ENCODE results near the gene PALD1.

PALD1 gene

DNA sequence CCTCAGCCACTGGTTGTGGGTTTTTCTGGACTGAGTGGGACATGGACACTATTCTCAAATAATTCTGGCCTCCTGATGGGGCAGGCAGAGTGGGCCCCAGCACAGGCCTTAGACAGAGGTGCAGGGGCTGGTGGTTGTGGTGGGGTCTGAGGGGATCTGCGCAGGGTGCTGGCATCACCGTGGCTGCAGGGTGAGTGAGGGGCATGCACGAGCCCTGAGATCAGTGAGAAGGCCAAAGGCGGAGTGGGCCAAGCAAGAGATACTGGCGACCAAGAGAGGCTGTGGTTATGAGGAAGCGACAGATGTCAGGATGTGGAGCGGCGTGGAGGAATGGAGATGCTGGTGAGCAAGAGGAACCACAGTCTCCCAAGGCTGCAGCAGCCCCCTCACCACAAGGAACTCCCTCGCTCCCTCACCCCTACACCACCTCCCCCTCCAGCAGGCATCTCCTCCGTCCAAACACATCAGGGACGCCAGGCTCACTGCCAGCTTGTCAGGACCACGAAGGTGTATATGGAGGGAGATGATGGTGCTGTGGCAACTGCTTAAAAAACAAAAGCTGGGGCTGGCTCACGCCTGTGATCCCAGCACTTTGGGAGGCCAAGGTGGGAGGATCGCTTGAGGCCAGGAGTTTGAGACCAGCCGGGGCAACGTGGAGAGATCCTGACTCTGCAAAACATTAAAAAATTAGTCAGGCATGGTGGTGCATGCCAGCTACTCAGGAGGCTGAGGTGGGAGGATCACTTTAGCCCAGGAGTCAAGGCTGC, 114.4 kb downstream of the PALD1 start:
- intact Hi-C loops (cut with micrococcal nuclease), result no loop called here
- Mint-ChIP-seq H3K27ac (no peak overlapping the region), H3K4me3 (no peak overlapping the region), H3K36me3 (ENCODE audit: low read depth) (no peaks in the 10 kb centered on the region), H3K4me1 (ENCODE audit: low read depth) (peaks cover 32% of the 10 kb centered on the region), H3K9me3 (no peaks in the 10 kb centered on the region), H3K27me3 (peaks cover 37% of the 10 kb centered on the region)

DNA sequence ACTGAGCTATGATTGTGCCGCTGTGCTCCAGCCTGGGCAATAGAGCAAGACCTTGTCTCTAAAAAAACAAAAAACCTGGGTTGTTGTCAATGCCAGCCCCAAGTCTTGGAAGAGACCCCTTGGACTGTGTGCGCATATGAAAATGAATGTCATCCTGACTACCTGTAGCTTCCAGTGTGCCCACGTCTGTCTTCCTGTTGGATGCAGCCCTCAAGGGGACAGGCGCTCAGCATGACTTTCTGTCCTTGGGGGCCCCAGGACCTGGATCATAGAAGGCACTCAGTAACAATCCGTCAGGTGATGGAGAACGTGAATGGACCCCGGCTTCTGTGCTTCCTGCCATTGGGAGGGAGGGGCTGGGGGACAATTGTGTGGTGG, 114.9 kb downstream of the PALD1 start:
- Mint-ChIP-seq H3K4me3 (no peak overlapping the region), H3K27ac (no peak overlapping the region), H3K9me3 (no peaks in the 10 kb centered on the region), H3K4me1 (ENCODE audit: low read depth) (peaks cover 26% of the 10 kb centered on the region), H3K27me3 (peaks cover 35% of the 10 kb centered on the region), H3K36me3 (ENCODE audit: low read depth) (no peaks in the 10 kb centered on the region)
- intact Hi-C loops (cut with micrococcal nuclease), result no loop called here

DNA sequence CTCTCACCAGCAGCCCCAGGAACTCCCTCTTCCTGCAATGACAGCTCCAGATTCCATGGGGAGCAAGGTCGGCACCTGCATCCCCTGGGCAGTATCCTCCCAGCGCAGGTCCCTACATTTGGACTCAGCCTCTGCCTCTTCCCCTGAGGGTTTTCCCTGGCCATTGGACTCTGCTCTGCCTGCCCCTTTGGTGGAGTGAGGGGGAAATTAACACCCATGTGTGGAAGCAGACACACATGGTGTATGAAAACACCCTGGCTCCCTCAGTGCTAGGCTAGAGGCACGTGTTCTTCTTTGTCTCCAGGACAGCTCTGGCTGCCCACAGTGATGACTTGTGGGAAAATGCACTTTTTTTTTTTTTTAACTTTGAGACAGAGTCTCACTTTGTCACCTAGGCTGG, 115.6 kb downstream of the PALD1 start:
- H3K4me1 Mint-ChIP-seq (ENCODE audit: low read depth), result peaks cover 20% of the 10 kb centered on the region
- H3K36me3 Mint-ChIP-seq (ENCODE audit: low read depth), result no peaks in the 10 kb centered on the region
- no peak overlapping the region for H3K27ac Mint-ChIP-seq
- H3K9me3 Mint-ChIP-seq, result no peaks in the 10 kb centered on the region
- intact Hi-C loops (cut with micrococcal nuclease), result no loop called here
- no peak overlapping the region for H3K4me3 Mint-ChIP-seq
- H3K27me3 Mint-ChIP-seq, result peaks cover 29% of the 10 kb centered on the region

DNA sequence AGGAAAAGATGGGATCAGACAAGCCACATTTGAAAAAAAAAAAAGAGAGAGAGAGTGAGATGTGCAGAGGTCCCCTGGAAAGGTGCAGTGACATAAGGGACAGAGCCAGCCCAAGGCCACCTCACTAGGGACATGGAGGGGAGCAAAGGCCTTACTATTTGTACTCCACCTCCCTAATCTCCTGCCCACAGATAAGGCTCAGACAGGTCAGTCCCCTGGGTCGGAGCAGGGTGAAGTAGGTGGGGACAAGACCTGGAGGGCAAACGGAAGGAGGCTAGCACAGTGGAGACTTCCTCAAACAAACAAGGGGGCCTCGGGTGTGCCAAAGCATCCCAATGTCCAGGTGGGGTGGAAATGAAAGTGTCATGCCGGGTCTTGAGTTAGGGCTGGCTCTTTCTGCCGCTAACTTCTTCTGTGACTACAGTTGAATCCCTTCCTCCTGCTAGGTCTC, 117.0 kb downstream of the PALD1 start:
- Mint-ChIP-seq H3K4me3 (no peak overlapping the region), H3K27me3 (peaks cover 22% of the 10 kb centered on the region), H3K4me1 (ENCODE audit: low read depth) (peaks cover 9% of the 10 kb centered on the region), H3K36me3 (ENCODE audit: low read depth) (no peaks in the 10 kb centered on the region), H3K9me3 (no peaks in the 10 kb centered on the region), H3K27ac (no peak overlapping the region)
- intact Hi-C loops (cut with micrococcal nuclease), result no loop called here

DNA sequence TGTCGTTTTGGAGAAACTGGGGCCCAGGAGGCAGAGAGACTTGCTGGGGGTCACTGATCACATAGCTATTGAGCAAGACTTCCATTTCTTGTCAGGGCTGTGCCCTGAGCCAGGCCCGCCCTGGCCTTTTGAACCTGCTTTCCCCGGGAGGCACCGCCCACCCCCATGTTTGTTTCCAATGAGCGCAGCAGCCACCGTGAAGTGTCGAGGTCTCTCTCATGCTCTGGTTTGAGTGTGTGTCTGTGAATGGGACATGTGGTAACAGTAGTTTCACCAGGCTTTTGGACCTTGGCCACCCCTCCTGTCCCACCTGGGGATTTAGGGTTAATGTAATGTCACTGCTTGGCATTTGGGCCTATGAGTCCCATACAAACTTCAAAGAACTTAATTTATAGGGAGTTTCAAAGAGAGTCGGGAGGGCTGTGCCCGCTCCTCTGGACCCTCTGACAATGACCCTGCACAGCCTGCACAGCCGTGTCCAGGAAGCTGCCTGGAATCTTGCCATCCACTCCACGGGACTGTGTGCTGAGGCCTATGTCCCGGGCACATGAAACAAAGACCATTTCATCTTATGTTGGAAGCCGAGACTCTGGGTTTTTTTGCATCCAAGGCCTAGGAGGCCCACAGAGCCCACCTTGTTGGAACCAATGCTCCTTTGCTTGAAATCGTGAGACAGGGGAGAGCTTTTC, 117.7 kb downstream of the PALD1 start:
- no peaks in the 10 kb centered on the region for H3K36me3 Mint-ChIP-seq (ENCODE audit: low read depth)
- no peaks in the 10 kb centered on the region for H3K9me3 Mint-ChIP-seq
- no peak overlapping the region for H3K27ac Mint-ChIP-seq
- no peak overlapping the region for H3K4me3 Mint-ChIP-seq
- peaks cover 9% of the 10 kb centered on the region for H3K4me1 Mint-ChIP-seq (ENCODE audit: low read depth)
- peaks cover 15% of the 10 kb centered on the region for H3K27me3 Mint-ChIP-seq
- intact Hi-C loops (cut with micrococcal nuclease), result no loop called here

DNA sequence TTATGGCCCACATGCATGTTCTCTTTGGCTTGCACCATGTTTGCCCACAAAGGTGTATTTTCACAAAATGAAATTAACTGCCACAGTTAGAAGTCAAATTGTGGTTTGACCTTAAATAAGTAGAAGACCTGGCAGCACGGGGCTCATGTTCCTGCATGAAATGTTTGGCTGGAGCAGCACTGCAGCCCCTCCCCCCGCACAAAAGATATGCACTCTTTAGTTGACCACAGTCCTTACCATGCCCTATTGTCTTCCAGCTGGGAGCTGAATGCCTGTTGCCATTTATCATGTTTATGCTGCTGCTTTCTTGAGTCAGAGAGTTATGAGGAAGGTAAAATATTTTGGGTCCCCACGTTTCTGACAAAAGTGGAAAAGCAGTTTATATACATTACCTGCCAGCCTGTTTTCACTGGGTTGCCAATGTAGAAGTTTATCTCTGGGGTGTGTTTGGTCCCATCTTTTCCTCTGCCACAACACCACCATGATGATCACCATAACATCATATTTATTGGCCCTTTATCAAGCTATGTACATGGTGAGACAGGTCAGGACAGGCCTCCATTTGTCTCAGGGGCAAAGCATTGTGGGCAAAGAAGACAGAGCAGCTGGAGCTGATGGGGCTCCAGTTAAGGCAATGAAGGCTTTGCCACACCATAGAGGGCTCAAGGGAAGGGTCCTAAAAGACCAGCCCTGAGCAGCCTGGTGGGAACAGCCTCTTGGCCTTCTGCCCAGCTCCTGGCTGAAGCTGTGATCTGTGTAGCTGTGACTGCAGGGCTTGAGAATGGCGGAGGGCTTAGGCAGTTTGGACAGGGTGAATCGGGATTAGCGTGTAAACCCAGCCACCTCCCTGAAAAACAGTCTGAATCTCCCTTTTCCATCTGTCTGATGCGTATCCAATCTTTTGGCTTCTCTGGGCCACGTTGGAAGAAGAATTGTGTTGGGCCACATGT, 118.6 kb downstream of the PALD1 start:
- Mint-ChIP-seq H3K9me3 (no peaks in the 10 kb centered on the region), H3K4me1 (ENCODE audit: low read depth) (peaks cover 9% of the 10 kb centered on the region), H3K36me3 (ENCODE audit: low read depth) (no peaks in the 10 kb centered on the region), H3K4me3 (no peak overlapping the region), H3K27ac (no peak overlapping the region), H3K27me3 (peaks cover 13% of the 10 kb centered on the region)
- intact Hi-C loops (cut with micrococcal nuclease), result no loop called here

DNA sequence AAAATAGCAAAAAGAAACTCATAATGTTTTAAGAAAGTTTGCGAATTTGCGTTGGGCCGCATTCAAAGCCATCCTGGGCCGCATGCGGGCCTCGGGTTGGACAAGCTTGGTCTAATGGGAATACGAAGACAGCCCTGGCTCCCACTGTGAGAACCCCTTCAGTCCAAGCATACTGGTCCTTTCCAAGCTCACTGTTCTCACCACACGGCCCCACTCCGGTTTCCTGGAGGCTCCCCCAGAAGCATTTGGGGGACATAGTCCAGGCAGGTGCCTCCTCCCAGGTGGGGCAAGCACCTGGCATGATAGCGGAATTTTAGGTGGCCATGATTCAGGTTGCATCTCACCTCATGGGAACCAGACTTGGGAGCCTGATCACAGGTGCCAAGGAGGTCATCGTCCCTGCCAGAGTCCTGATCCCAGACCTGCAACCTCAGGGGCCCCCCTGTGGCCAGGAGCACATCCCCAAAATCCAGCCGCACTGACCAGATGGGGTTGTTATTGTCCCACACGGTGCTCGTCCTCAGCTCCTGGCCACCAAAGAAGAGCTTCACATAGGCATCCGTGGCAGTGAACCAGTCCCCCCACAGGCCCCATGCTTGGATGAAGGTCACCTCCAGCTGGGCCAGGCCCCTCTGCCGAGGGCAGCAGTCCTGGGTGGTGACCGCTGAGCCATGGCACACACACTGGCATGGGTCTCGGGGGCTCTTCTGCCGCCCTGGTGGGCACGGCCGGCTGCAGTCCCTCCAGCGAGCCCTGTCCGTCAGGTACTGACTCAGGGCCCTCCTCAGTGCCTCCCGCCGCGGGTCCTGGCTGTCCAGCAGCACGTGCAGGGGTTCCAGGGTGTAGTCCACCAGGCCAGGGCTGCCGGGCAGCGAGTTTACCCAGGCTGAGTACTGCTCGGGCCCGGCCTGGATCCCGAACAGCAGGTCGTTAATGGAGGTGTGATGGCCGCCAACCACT, 119.6 kb downstream of the PALD1 start:
- H3K4me3 Mint-ChIP-seq, result no peak overlapping the region
- H3K36me3 Mint-ChIP-seq (ENCODE audit: low read depth), result no peaks in the 10 kb centered on the region
- intact Hi-C loops (cut with micrococcal nuclease), result no loop called here
- H3K4me1 Mint-ChIP-seq (ENCODE audit: low read depth), result peaks cover 10% of the 10 kb centered on the region
- peaks cover 12% of the 10 kb centered on the region for H3K27me3 Mint-ChIP-seq
- no peak overlapping the region for H3K27ac Mint-ChIP-seq
- H3K9me3 Mint-ChIP-seq, result no peaks in the 10 kb centered on the region

DNA sequence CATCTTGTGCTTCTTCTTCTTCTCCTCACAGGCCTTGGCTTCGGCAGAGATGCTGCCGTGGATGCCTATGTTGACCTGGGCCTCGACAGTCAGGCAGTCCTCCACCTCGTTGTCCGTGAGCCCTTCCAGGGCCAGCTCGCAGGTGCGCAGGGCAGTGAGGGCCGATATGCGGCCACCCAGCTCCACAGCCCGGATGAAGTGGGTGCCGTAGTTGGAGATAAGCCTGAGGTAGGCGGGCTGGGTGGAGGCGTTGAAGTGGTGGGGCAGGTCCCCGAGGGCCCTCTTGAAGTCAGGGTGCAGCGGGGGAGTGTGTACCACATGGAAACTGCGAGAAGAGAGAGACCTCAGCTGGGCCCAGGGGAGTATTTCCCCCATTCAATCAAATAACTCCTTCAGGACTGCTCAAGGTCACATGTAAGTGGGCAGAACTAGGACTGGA, 120.3 kb downstream of the PALD1 start:
- Mint-ChIP-seq H3K4me1 (ENCODE audit: low read depth) (peaks cover 12% of the 10 kb centered on the region), H3K27ac (no peak overlapping the region), H3K27me3 (peaks cover 11% of the 10 kb centered on the region), H3K9me3 (no peaks in the 10 kb centered on the region), H3K4me3 (no peak overlapping the region), H3K36me3 (ENCODE audit: low read depth) (no peaks in the 10 kb centered on the region)
- intact Hi-C loops (cut with micrococcal nuclease), result no loop called here

DNA sequence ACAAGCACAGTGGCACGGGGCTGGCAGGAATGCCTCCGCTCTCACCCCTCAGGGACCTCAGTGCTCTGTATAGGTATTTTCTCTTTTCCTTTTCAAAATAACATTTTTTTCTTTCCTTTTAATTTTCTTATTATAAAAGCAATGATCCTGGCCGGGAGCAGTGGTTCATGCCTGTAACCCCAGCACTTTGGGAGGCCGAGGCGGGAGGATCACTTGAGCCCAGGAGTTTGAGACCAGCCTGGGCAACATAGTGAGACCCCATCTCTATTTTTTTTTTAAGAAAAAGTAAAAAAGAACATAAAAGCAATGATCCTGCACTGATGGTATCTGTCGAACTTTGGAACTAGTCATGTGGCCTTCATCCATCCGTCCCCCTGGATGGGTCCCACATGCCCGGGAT, 120.8 kb downstream of the PALD1 start:
- Mint-ChIP-seq H3K4me3 (no peak overlapping the region), H3K27me3 (peaks cover 8% of the 10 kb centered on the region), H3K9me3 (no peaks in the 10 kb centered on the region), H3K4me1 (ENCODE audit: low read depth) (peaks cover 12% of the 10 kb centered on the region), H3K36me3 (ENCODE audit: low read depth) (no peaks in the 10 kb centered on the region), H3K27ac (no peak overlapping the region)
- intact Hi-C loops (cut with micrococcal nuclease), result no loop called here

DNA sequence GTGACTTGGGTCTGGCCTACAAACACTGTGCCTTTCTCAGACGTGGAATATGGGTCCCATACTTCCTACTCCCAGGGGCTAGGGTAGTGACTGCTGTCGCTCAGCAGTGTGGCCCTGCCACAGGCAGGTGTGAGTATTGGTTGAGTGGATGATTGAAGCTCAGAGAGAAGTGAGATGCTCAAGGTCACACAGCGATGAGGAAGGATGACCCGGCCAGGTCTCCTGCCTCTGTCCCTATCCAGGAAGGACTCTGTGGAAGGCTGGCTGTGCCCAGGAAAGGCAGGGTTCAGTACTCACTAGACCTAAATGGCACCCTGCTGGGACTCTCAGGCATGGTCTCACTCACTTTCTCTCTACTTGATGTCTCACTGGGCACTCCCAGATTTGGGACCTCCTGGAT, 121.2 kb downstream of the PALD1 start:
- Mint-ChIP-seq H3K9me3 (no peaks in the 10 kb centered on the region), H3K4me1 (ENCODE audit: low read depth) (peaks cover 12% of the 10 kb centered on the region), H3K27ac (no peak overlapping the region), H3K36me3 (ENCODE audit: low read depth) (no peaks in the 10 kb centered on the region), H3K27me3 (peaks cover 7% of the 10 kb centered on the region), H3K4me3 (no peak overlapping the region)
- intact Hi-C loops (cut with micrococcal nuclease), result no loop called here

DNA sequence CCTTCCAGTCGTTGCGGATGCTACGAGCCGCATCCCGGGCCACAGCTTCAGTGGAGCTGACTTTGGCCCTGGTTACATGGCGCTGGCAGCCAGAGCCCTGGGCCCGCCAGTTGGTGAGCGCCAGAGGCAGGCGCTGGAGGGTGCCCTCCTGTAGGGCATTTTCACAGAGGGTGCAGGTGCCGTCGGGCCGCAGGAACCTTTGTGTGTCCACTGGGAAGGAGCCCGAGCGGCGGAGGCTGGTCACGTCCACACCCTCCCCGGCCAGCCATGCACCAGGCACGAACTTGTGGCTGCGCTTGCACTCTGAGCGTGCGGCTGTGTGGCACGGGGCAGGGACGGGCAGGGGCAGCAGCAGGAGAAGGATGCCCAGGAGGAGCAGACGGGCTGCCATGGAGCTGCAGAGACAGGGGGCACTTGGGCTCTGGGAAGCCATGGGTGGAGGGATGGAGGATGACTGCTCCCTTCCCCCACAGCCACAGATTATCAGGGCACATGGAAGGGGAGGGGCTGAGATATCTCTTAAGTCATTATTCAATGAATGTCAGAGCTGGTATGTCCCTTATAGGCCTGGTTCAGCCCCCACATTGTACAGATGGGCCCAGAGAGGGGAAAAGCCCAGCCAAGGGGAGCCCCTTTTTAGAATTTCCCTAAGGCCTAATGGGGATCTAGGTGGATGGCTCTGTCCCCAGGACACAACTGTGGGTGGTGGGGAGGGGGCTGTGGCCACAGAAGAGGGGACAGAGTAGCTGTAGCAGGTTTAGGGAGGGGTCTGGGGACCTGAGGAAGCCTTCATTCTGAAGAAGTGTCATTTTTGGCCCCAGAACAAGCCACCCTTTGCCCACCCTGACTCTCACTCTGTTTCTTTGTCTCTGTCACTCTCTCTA, 122.2 kb downstream of the PALD1 start:
- H3K36me3 Mint-ChIP-seq (ENCODE audit: low read depth), result no peaks in the 10 kb centered on the region
- no peak overlapping the region for H3K4me3 Mint-ChIP-seq
- no peak overlapping the region for H3K27ac Mint-ChIP-seq
- no peaks in the 10 kb centered on the region for H3K9me3 Mint-ChIP-seq
- H3K4me1 Mint-ChIP-seq (ENCODE audit: low read depth), result peaks cover 18% of the 10 kb centered on the region
- intact Hi-C loops (cut with micrococcal nuclease), result no loop called here
- H3K27me3 Mint-ChIP-seq, result peaks cover 3% of the 10 kb centered on the region

DNA sequence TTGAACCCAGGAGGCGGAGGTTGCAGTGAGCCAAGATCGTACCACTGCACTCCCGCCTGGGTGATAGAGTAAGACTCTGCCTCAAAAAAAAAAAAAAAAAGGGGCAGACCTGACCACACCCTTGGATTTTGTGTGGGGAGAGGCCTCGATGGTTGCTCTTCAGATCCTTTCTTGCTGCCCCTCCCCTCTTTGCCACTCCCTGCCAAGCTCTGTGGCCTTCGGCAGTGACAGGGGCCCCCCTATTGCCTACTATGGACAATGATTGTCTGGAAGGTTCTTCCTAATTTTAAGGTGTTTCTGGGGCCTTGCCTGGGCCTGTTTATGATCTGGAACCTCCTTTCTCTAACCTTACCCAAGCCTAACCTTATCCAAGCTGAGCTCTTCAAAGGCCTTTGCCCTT, 123.2 kb downstream of the PALD1 start:
- H3K27ac Mint-ChIP-seq, result no peak overlapping the region

More for the DNA sequence above, 123.2 kb downstream of the PALD1 start:
- peaks cover 18% of the 10 kb centered on the region for H3K4me1 Mint-ChIP-seq (ENCODE audit: low read depth)
- intact Hi-C loops (cut with micrococcal nuclease), result no loop called here
- H3K9me3 Mint-ChIP-seq, result no peaks in the 10 kb centered on the region
- H3K27me3 Mint-ChIP-seq, result peaks cover 3% of the 10 kb centered on the region
- H3K36me3 Mint-ChIP-seq (ENCODE audit: low read depth), result no peaks in the 10 kb centered on the region
- no peak overlapping the region for H3K4me3 Mint-ChIP-seq
